Loucy (cell line): ENCODE measurements around the gene RELT.

Experiments
- H2AFZ ChIP-seq: fragments of 200-600 bp; sonication (generic); 2 replicates; pipeline ENCODE4 v1.6.0; 2016; ENCODE audit warnings: antibody characterized with exemption, mild to moderate bottlenecking, low read length, moderate library complexity
- H3F3A ChIP-seq: fragments of 200-600 bp; 2 replicates; pipeline ENCODE4 v1.6.0; 2016; ENCODE audit warnings: antibody characterized with exemption, low read depth, mild to moderate bottlenecking
- H3K27me3 ChIP-seq: fragments of 200-600 bp; sonication (generic); 2 replicates; pipeline ENCODE4 v1.6.1; 2014; ENCODE audit warnings: low read length, mild to moderate bottlenecking; ENCODE audit not compliant: insufficient read depth, poor library complexity, severe bottlenecking
- H3K36me3 ChIP-seq: fragments of 200-600 bp; sonication (generic); 2 replicates; pipeline ENCODE4 v1.6.1; 2016; ENCODE audit warnings: low read length; ENCODE audit not compliant: insufficient read depth
- H3K4me1 ChIP-seq: fragments of 200-600 bp; sonication (generic); 2 replicates; pipeline ENCODE4 v1.5.1; 2014; ENCODE audit warnings: low read length, mild to moderate bottlenecking; ENCODE audit not compliant: insufficient read depth, poor library complexity, severe bottlenecking
- H3K4me2 ChIP-seq: fragments of 200-600 bp; sonication (generic); 2 replicates; pipeline ENCODE4 v1.6.0; 2014; ENCODE audit warnings: antibody characterized with exemption, low read length, low read depth, mild to moderate bottlenecking; ENCODE audit not compliant: poor library complexity, severe bottlenecking
- H3K4me3 ChIP-seq: fragments of 200-600 bp; sonication (generic); 2 replicates; pipeline ENCODE4 v1.5.1; 2014; ENCODE audit warnings: low read length, mild to moderate bottlenecking, mixed read lengths; ENCODE audit not compliant: poor library complexity, severe bottlenecking
- H3K79me2 ChIP-seq: fragments of 200-600 bp; sonication (generic); 2 replicates; pipeline ENCODE4 v1.6.1; 2014; ENCODE audit warnings: low read length; ENCODE audit not compliant: insufficient read depth
- H3K9ac ChIP-seq: fragments of 200-600 bp; sonication (generic); 2 replicates; pipeline ENCODE4 v1.6.0; 2014; ENCODE audit warnings: mild to moderate bottlenecking, low read depth, low read length, moderate library complexity; ENCODE audit not compliant: poor library complexity, severe bottlenecking
- H3K9me2 ChIP-seq: fragments of 200-600 bp; sonication (generic); replicated peaks from 2 replicates; pipeline ENCODE4 v1.6.1; 2016; ENCODE audit warnings: low read depth, low read length, mixed read lengths
- H3K9me3 ChIP-seq: fragments of 200-600 bp; sonication (generic); 2 replicates; pipeline ENCODE4 v1.6.1; 2014; ENCODE audit warnings: mild to moderate bottlenecking, antibody characterized with exemption, low read length, low read depth; ENCODE audit not compliant: insufficient read depth
- H4K20me1 ChIP-seq: fragments of 200-600 bp; sonication (generic); 2 replicates; pipeline ENCODE4 v1.6.0; 2014; ENCODE audit warnings: antibody characterized with exemption, low read length, mild to moderate bottlenecking; ENCODE audit not compliant: insufficient read depth, poor library complexity, severe bottlenecking
- EZH2phosphoT487 ChIP-seq: fragments of 200-600 bp; IDR thresholded peaks from 2 replicates; pipeline ENCODE4 v1.6.1; 2018; ENCODE audit warnings: antibody characterized with exemption, mild to moderate bottlenecking, moderate library complexity, borderline replicate concordance
- TF ChIP-seq, protein P1 (sequence below): fragments of 200-600 bp; sonication (generic); conservative IDR thresholded peaks from 2 replicates; pipeline ENCODE4 v1.5.1; 2014; ENCODE audit warnings: mild to moderate bottlenecking, antibody characterized with exemption, low read length

RELT gene

DNA sequence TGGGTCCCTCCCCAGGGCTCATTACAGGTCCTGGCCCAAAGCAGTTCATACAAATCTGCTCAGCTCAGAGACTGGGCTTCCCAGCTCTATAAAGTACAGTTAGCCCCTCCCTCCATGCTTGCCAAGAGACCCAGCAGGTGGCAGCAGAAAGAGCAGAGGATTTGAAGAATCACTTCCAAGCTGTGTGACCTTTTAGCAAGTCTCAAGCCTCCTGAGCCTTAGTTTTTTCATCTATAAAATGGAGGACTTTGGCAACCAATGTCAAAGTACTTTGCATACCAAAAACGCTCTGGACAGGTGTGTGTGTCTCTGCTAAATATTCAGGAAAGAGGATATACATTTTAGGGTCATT, 26.6 kb downstream of the RELT start:
- Histone ChIP-seq H4K20me1 (no peaks in the 10 kb centered on the region), H2AFZ (no peak overlapping the region), H3K27me3 (no peaks in the 10 kb centered on the region), H3K36me3 (peaks cover 34% of the 10 kb centered on the region; the same call in 1 of the 2 replicates), H3K9me3 (no peaks in the 10 kb centered on the region), H3F3A (no peaks in the 10 kb centered on the region), H3K4me3 (no peak overlapping the region), H3K9me2 (no peaks in the 10 kb centered on the region), H3K79me2 (no peaks in the 10 kb centered on the region), H3K9ac (no peak overlapping the region), H3K4me2 (no peak overlapping the region), H3K4me1 (peaks cover 3% of the 10 kb centered on the region)
- TF ChIP-seq EZH2phosphoT487 = no peak
- TF ChIP-seq, protein P1, sequence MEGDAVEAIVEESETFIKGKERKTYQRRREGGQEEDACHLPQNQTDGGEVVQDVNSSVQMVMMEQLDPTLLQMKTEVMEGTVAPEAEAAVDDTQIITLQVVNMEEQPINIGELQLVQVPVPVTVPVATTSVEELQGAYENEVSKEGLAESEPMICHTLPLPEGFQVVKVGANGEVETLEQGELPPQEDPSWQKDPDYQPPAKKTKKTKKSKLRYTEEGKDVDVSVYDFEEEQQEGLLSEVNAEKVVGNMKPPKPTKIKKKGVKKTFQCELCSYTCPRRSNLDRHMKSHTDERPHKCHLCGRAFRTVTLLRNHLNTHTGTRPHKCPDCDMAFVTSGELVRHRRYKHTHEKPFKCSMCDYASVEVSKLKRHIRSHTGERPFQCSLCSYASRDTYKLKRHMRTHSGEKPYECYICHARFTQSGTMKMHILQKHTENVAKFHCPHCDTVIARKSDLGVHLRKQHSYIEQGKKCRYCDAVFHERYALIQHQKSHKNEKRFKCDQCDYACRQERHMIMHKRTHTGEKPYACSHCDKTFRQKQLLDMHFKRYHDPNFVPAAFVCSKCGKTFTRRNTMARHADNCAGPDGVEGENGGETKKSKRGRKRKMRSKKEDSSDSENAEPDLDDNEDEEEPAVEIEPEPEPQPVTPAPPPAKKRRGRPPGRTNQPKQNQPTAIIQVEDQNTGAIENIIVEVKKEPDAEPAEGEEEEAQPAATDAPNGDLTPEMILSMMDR = peak; percentile 61

DNA sequence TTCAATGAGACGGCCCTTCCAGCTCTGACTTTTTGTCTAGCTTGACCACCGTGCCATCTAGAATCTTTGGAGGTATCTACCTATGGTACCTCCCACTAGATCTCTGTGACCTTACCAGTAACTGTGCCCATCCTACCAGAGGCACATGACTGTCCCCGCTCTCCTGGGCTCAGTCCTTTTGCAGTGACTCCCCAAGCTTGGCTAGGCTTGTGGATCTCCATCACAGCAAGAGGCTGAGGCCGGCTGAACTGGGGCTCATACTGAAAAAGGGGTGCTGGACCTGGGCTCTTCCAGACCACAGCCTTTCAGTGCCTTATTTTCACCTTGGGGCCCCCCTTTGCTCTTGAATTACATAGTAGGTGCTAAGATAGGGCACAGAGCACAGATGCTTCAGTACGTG, 27.3 kb downstream of the RELT start:
- Histone ChIP-seq H3K4me1 (peaks cover 3% of the 10 kb centered on the region), H3K4me2 (no peak overlapping the region), H4K20me1 (no peaks in the 10 kb centered on the region), H3F3A (no peaks in the 10 kb centered on the region), H3K79me2 (no peaks in the 10 kb centered on the region), H3K4me3 (no peak overlapping the region), H3K27me3 (no peaks in the 10 kb centered on the region), H3K9me3 (no peaks in the 10 kb centered on the region), H3K9ac (no peak overlapping the region), H3K36me3 (peaks cover 40% of the 10 kb centered on the region; the same call in 1 of the 2 replicates), H2AFZ (no peak overlapping the region), H3K9me2 (no peaks in the 10 kb centered on the region)
- TF ChIP-seq EZH2phosphoT487 = no peak
- TF ChIP-seq, protein P1 = no peak

DNA sequence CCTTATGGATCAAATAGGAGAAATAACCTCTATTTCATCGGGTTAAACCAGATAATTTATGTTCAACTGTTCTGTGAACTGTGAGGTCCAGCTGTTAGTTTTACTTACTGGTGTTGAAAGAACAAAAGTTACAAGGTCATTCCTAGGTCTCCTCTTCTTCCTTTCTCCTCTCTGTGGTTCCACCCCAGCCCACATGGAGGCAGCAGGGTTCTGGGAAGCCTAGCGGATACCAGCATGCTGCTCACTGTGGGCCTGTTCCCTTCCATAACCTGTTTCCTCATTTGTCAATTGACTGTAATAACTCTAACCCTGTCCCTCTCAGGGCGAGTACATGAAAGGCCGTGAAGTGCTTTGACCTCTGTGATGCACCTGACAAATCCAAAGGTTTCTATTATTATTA, 27.8 kb downstream of the RELT start:
- no peaks in the 10 kb centered on the region for H3K27me3 ChIP-seq
- no peaks in the 10 kb centered on the region for H3F3A ChIP-seq
- H3K9ac ChIP-seq = no peak overlapping the region
- no peaks in the 10 kb centered on the region for H3K9me2 ChIP-seq
- H4K20me1 ChIP-seq = no peaks in the 10 kb centered on the region
- peaks cover 45% of the 10 kb centered on the region; the same call in 1 of the 2 replicates for H3K36me3 ChIP-seq
- H2AFZ ChIP-seq = no peak overlapping the region
- H3K79me2 ChIP-seq = no peaks in the 10 kb centered on the region
- no peak overlapping the region for H3K4me3 ChIP-seq
- H3K9me3 ChIP-seq = no peaks in the 10 kb centered on the region
- peaks cover 3% of the 10 kb centered on the region for H3K4me1 ChIP-seq
- no peak overlapping the region for H3K4me2 ChIP-seq
- TF ChIP-seq, protein P1 = peak; percentile 42
- no peak for TF ChIP-seq EZH2phosphoT487
